Stromal cell of bone marrow (primary cell): Measurements from ENCODE around the gene GLYATL3.
"Not testable (repeated sequence)": the region's sequence is repeated elsewhere in the genome, so short reads cannot be mapped to it uniquely, and the experiment has no call there.

ENCODE experiments used
- DNase-seq: peaks from one replicate; pipeline ENCODE4 v3.0.0-alpha.2; 2012; ENCODE audit warnings: low read depth

GLYATL3 gene

GRCh38 chr6:49499623-49500022 is at the start of gene GLYATL3:
GLYATL3 (plus strand) TSS chr6:49499923; CDS start chr6:49511991, 12,068 bp downstream.
- DNase-seq = no peak

GRCh38 chr6:49453221-49453620 is 46.5 kb upstream of the GLYATL3 start:
- no peak for DNase-seq

GRCh38 chr6:49454787-49455709 is 44.7 kb upstream of the GLYATL3 start:
- DNase-seq = no peak

GRCh38 chr6:49457771-49458170 is 42.0 kb upstream of the GLYATL3 start:
- no peak for DNase-seq

- no peak for DNase-seq
Observed at GRCh38 chr6:49462071-49462470, 37.7 kb upstream of the GLYATL3 start.

- no peak for DNase-seq
Observed at GRCh38 chr6:49462599-49462926, 37.2 kb upstream of the GLYATL3 start.

GRCh38 chr6:49462927-49463611 is 36.7 kb upstream of the GLYATL3 start, which contains the start of the genes CENPQ and MMUT:
CENPQ (plus strand) TSS chr6:49463370; CDS start chr6:49470177, 6,807 bp downstream.
MMUT (minus strand) TSS chr6:49463253; CDS start chr6:49459466, 3,787 bp downstream.
- peak; percentile 95 for DNase-seq

- no peak for DNase-seq
Observed at GRCh38 chr6:49463612-49463967, 36.1 kb upstream of the GLYATL3 start.

GRCh38 chr6:49464691-49465090 is 35.0 kb upstream of the GLYATL3 start:
- no peak for DNase-seq

GRCh38 chr6:49468042-49468441 is 31.7 kb upstream of the GLYATL3 start:
- no peak for DNase-seq

- not testable (repeated sequence) for DNase-seq
Observed at GRCh38 chr6:49476564-49476963, 23.2 kb upstream of the GLYATL3 start.

- no peak for DNase-seq
Observed at GRCh38 chr6:49479308-49479970, 20.3 kb upstream of the GLYATL3 start.

- DNase-seq = not testable (repeated sequence)
Observed at GRCh38 chr6:49481846-49482245, 17.9 kb upstream of the GLYATL3 start.

GRCh38 chr6:49483380-49483779 is 16.3 kb upstream of the GLYATL3 start:
- not testable (repeated sequence) for DNase-seq

GRCh38 chr6:49490633-49491032 is 9.1 kb upstream of the GLYATL3 start:
- DNase-seq = no peak

- DNase-seq = no peak
Observed at GRCh38 chr6:49497304-49497703, 2.4 kb upstream of the GLYATL3 start.

GRCh38 chr6:49499126-49499525 is 597 bp upstream of the GLYATL3 start:
- DNase-seq = no peak

- DNase-seq = no peak
Observed at GRCh38 chr6:49504666-49505065, 4.9 kb downstream of the GLYATL3 start.

- DNase-seq = no peak
Observed at GRCh38 chr6:49506569-49507111, 6.9 kb downstream of the GLYATL3 start.

GRCh38 chr6:49509342-49509741 is 9.6 kb downstream of the GLYATL3 start:
- DNase-seq = no peak

GRCh38 chr6:49513153-49513989 is 13.6 kb downstream of the GLYATL3 start:
- no peak for DNase-seq
